Suppressor macrophage (primary cell): ENCODE results near the gene CAMK2A.
A peak's percentile ranks its signal among the peaks of the same experiment; 100 is the strongest.

Source experiments
- DNase-seq, 4 experiments: peaks; one replicate each; pipeline ENCODE4 v3.0.0-alpha.2; 2020 to 2022
- total RNA-seq, 17 experiments: gene quantifications; one replicate each; lab custom pipeline; 2026; ENCODE audit warnings: mixed read lengths in 6 of 17, inconsistent platforms in 3 of 17; lab: John Stamatoyannopoulos, UW

The CAMK2A gene
- total RNA-seq: 0 to 3.9 (median 0.05) reads per million in 17 experiments

DNA sequence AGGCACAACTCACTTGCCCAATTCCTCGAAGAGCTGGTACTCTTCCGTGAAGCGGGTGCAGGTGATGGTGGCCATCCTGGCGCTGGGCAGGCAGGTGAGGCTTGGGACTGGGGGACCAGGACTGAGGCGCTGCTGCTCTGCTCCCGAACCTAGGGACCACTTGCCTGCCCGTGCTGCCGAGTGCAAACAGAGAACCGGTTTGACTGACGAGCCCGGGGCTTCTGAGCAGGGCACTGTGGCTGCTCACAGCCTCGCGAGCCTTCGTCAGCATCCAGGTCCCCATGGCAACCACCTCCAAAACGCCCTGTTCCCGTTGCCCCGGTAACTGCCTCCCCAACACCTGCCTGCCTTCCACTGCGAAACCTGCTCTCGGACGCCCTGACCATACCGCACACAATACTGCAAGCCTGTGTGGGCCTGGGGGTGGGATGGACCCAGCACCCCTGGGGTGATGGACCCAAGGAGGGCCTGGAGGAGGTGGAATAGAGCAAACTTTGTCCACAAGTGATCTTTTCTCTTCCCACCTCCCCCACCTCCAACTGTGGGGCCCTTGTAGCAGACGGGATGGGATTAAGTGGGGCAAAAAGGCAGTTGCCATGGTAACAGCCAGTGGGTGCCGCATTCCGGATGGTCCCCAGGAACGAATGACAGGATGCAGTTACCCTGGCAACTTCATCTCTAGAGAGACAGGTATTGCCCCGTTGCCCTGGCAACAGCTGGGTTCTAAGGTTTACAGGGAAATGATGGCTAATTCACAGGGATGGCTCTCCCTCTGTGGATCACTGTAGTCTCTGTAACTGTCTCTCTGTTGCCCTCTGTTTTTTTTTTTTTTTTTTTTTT, at the start of gene CAMK2A:
TSS of gene CAMK2A (minus strand) at position 223 of the 840 bp plus-strand sequence. CDS start at position 75, 148 bp downstream.
- no peak for DNase-seq

DNA sequence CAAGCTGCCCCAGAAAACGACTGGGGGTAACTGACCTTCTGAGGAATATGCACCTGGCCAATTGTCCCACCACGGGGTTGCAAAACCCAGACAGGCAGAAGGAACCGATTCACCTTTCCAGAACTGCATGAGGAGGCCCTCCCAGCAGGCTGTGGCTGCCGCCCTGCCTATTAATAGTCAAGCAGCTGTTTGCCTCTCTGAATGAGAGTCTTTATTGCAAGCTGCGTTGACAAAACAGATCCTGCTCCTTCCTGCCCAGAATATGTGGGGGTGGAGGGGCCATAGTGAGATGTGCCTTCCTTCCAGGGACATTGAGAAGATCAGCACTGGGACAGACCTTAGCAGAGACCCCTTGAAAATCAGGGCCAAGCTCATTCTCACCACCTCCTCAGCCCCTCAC, 49.6 kb upstream of the CAMK2A start:
- DNase-seq: no peak

- DNase-seq: no peak
Observed at GRCh38 chr5:150338546-150338945, 49.0 kb upstream of the CAMK2A start.

- no peak for DNase-seq
Observed at GRCh38 chr5:150335778-150336177, 46.2 kb upstream of the CAMK2A start.

DNA sequence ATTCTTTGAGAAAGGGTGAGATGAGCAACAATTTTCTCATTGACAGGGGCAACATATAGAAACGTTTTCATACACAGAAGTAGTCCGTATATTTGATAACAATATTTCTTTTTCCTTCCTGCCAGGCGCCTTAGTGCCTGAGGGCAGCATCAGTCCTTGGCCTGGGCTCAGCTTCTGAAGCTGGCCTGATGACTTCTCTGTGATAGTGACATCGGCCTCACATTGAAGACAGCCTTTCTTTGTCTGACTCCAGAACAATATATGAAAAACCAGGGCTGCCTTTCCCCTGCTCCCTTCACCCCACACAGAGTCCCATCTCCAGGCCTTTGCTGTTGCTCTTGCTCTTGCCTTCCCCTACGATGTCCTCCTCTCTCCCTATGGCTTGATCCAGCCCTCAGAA, 43.8 kb upstream of the CAMK2A start:
- DNase-seq: no peak

GRCh38 chr5:150329881-150330876, 40.6 kb upstream of the CAMK2A start:
- DNase-seq: no peak

DNA sequence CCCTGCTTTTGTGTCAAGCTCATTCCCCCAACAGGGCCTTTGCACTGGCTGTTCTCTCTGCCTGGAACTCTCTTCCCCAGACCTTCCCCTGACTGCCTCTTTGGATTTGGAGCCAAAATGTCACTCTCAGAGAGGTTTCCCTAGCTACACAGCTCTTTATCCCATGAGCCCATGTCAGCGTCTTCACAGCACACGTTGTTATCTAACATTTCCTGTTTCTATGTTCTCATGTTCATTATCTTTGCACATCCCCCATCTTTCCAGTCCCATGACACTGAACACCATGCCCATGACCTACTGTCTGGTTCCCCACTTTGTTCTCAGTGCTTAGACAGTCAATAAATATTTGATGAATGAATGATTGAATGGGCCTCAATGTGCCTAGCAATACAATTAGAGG, 39.5 kb upstream of the CAMK2A start:
- peak; percentile 7 to 60 (median 56) for DNase-seq

DNA sequence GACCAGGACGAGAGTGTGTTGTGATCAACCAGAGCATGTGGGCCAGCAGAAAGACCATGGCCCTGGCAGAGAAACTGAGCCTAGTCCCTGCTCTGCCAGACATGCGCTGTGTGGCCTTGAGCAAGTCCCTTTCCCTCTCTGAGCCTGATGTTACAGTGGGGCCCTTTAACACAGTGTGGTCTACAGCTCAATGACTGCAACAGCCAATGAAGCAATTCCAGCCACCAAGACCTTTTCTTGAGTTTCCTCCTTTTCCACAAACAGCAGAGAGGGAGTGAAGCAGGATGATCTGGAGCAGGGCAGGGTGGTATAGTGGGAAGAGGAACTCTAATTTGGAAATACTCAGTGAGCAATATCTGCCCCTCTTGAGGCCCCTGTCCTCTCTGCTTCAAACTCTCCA, 38.9 kb upstream of the CAMK2A start:
- peak; percentile 25 to 53 (median 44) for DNase-seq

DNA sequence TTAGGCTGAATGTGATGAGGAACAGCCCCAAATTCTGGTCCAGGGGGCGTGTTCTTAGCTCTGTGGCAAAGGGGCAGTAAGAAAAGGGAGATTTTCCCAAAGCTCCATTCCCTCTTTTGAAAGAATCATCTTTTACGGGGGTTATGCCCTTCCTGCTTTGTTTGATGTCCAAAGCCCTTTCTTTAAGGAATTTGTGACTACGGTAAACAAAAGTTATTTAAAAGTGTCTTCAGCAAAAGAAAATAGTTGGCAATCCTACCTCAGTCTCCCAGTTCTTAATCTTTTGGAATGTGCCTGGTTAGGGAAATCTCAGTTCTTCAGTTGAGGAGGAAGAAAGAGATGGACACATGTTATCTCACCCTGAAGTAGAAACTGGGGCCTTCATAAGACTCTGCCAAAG, 37.6 kb upstream of the CAMK2A start:
- DNase-seq: no peak

- DNase-seq: no peak
Observed at GRCh38 chr5:150326707-150327106, 37.1 kb upstream of the CAMK2A start.

GRCh38 chr5:150325426-150325825, 35.9 kb upstream of the CAMK2A start:
- no peak for DNase-seq

- DNase-seq: no peak
Observed at GRCh38 chr5:150323819-150324218, 34.2 kb upstream of the CAMK2A start.

- DNase-seq: peak in 1 of 4 experiments; percentile 16
Observed at GRCh38 chr5:150323092-150323491, 33.5 kb upstream of the CAMK2A start.

- DNase-seq: no peak
Observed at GRCh38 chr5:150322202-150322601, 32.6 kb upstream of the CAMK2A start.

DNA sequence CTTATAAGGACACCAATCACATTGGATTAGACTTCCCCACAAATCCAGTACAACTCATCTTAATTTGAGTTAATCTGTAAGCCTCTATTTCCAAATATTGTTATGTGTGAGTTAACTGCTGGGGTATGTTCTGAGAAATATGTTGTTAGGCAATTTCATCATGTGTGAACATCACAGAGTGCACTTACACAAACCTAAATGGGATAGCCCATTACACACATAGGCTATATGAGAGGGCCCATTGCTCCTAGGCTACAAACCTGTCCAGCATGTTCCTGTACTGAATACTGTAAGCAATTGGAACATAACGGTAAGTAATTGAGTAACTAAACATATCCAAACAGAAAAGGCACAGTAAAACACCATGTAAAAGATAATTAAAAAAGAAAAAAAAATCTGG, 32.2 kb upstream of the CAMK2A start:
- no peak for DNase-seq

DNA sequence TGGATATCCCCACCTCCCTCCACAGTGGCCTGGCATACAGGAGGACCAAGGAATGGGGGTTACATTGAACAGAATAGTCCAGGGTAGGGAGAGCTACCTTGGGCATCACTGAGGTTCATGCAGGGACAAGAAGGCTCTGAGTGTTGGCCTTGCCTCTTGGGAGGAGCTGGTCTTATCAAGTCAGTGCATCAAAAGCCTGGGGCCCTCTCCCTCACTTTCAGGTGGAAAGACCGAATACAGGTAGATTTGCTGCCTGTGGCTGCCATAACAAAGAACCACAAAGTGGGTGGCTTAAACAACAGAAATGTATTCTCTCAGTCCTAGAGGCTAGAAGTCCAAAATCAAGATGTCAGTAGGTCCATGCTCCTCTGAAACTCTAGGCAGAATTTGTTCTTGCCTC, 31.6 kb upstream of the CAMK2A start:
- no peak for DNase-seq

DNA sequence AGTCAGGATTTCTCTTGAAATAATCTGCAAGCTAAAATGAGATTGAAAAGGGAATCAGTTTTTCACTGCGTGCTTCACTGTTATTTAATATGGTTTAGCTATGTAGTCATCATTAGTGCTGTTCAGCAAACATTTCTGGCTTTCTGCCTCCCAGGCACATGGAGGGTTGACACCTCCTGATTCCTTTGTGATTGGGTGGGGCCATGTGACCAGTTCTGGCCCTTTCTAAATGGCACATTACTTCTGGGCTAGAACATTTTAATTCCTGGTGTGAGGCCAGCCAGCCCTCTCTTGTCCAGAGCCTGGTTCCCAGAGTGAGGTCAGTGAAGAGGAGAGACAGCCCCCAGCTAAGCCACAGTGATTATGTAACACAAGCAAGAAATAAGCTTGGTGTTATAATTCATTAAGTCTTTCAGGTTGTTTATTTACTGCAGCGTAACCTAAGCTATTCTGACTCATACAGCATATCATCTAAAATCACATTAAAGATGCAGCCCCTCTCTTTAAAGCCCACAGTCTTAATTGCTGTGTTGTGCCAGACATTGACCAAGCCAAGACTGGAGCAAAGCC, 30.6 kb upstream of the CAMK2A start:
- DNase-seq: peak in 3 of 4 experiments; percentile 17 to 41 (median 17)

- DNase-seq: no peak
Observed at GRCh38 chr5:150319484-150319790, 29.9 kb upstream of the CAMK2A start.

DNA sequence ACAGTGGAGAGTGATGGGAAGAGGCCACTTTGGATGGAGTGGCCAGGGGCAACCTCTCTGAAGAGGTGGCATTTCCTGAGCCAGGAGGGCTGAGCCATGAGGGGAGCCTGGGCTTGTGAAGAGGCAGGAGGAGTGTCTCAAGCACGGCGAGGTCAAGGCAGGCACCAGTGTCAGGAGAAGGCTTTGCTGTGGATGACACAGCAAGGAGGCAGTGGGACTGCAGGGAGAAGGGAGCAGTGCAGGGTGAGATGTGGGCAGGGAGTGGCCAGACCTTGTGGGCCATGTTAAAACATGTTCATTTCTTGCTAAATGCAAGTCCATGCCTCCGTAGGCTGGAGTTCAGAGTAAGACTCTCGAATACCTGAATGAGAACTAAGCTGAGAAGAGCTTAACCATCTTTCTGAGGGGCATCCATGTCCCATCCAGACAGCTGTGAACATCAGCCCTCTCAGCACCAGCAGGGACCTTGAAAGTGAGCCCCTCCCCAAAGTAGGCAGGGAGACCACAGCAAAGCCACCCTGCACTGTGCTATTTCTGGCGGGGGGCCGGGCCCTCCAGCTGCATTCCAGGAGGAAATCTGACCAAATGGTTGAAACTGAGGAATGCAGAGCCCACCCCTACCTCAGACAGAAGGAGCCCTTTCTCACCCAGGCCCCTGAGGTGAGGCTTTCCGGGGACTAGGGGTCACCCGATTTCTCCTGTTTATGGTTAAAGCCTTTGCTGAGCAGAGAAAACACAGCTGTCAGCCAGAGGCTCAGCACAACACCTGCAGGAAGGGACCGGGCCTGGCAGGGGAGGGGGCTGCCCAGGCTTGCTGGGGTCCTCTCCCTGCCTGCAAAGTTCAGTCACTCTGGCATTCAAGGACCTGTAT, 29.3 kb upstream of the CAMK2A start:
- DNase-seq: no peak

- no peak for DNase-seq
Observed at GRCh38 chr5:150317048-150318003, 27.8 kb upstream of the CAMK2A start.

DNA sequence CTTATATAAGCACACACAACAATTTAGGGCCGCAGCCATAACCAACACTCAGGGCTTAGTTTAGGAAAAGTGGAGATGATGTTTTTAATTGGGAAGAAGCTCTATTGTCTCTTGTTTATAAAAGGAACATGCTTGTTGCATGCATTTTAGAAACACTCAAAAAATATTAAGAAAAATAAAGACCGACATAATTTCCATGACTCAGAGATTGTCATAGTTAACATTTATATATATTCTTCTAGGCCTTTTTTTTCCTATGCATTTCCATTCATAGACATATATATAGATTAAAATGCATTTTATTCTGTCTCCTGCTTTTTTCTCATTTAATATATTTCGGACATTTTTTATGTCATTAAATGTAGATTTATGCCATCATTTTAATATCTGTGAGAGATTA, 26.7 kb upstream of the CAMK2A start:
- DNase-seq: no peak
